Central memory CD8-positive, alpha-beta T cell (primary cell): ENCODE data around the gene B4GALNT3.

Experiments
- ATAC-seq: fragments of 150-1000 bp; cut with Tn5 transposase; replicated peaks from 2 replicates; pipeline ENCODE4 v1.10.0; 2022; ENCODE audit warnings: mild to moderate bottlenecking, moderate FRiP score, moderate number of reproducible peaks; ENCODE audit not compliant: poor library complexity, severe bottlenecking; ENCODE audit errors: extremely low read depth
- DNase-seq, 2 donors: peaks; one replicate each; pipeline ENCODE4 v3.0.0; 2021; ENCODE audit warnings: low spot score in 2 of 2
- H3K27ac Mint-ChIP-seq: one replicate; pipeline ENCODE4 v1.8.0; 2022; ENCODE audit warnings: low read depth, mild to moderate bottlenecking, moderate library complexity, mixed read lengths
- H3K27me3 Mint-ChIP-seq: one replicate; pipeline ENCODE4 v1.8.0; 2022; ENCODE audit warnings: mixed read lengths
- H3K36me3 Mint-ChIP-seq: one replicate; pipeline ENCODE4 v1.8.0; 2022; ENCODE audit warnings: mild to moderate bottlenecking, moderate library complexity, mixed read lengths; ENCODE audit not compliant: insufficient read depth
- H3K4me1 Mint-ChIP-seq: one replicate; pipeline ENCODE4 v1.8.0; 2022; ENCODE audit warnings: mixed read lengths
- H3K4me3 Mint-ChIP-seq: one replicate; pipeline ENCODE4 v1.8.0; 2022; ENCODE audit warnings: mild to moderate bottlenecking, moderate library complexity, mixed read lengths
- H3K9me3 Mint-ChIP-seq: one replicate; pipeline ENCODE4 v1.8.0; 2022; ENCODE audit warnings: mixed read lengths

Gene B4GALNT3

DNA sequence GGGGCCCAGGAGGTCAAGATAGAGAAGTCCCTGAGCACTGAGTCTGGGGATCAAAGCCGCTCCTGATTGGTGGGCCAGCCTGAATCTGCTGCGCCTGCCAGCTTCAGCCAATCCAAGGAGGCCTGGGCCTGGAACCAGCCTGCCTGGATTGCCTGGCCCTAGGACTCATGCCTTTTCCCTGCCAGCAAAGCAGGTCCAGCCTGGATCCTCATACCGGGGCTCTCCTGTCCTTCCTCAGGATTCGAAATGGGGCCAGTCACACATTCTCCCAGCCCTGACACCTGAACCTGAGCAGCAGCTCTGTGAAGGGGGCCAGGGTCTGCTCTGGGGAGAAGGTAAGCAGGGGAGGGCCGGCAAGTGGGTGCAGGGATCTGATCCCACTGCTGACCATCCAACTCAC lies 121.6 kb downstream of the B4GALNT3 start:
- peaks cover 6% of the 10 kb centered on the region for H3K4me1 Mint-ChIP-seq
- H3K4me3 Mint-ChIP-seq: no peak overlapping the region
- DNase-seq (no peak), ATAC-seq (no peak)
- H3K9me3 Mint-ChIP-seq: no peaks in the 10 kb centered on the region
- peaks cover 6% of the 10 kb centered on the region for H3K36me3 Mint-ChIP-seq
- H3K27ac Mint-ChIP-seq: no peak overlapping the region
- no peaks in the 10 kb centered on the region for H3K27me3 Mint-ChIP-seq

DNA sequence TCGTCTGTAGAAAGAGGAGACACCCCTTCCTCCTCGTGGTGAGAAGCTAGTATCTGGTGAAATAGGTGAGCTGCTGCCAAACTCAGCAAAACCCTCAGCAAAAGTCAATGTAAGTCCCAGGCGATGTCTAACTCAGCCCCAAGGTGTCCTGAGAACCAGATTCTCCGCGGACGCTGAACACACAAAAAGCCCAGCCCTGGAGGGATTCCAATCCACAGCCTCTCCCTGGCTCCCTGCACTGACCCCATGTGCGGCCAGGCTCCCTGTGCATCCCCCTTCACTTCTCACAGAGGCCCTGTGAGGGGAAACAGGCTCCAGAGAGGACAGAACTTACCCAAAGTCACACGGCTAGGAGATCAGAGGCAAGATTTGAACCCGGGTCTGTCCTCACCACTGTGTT lies 122.0 kb downstream of the B4GALNT3 start:
- no peak for DNase-seq
- no peaks in the 10 kb centered on the region for H3K27me3 Mint-ChIP-seq
- peaks cover 3% of the 10 kb centered on the region for H3K36me3 Mint-ChIP-seq
- no peak for ATAC-seq
- no peak overlapping the region for H3K27ac Mint-ChIP-seq
- H3K4me3 Mint-ChIP-seq: no peak overlapping the region
- no peaks in the 10 kb centered on the region for H3K9me3 Mint-ChIP-seq
- peaks cover 2% of the 10 kb centered on the region for H3K4me1 Mint-ChIP-seq

DNA sequence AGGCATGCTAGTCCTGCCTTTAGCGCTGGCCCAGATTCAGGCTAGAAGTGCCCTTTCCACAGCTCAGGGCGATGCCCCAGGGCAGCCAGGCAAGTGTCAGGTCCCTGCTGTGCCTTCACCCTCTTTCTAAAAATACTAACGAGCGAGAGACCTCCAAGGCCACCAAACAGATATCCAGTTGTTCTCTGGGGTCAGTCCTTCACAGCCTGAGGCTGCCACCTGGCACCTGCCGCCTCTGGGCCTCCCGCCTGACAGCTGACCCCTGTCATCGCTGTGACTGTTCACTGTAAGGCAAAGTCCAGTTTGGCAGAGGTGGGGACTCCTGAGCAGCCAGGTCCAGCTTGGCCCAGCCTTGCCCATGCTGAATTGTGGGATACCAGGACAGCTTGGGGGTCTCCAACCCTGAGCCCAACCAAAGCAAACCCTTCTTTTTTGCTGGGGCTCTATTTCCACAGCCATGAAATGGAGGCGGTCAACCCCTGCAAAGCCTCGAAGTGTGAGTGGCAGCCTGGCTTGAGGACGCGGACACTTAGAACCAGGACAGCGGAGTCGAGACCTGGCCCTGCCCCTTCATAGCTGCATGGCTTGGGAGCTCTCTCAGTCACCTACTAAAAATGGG lies 123.6 kb downstream of the B4GALNT3 start:
- H3K9me3 Mint-ChIP-seq: no peaks in the 10 kb centered on the region
- DNase-seq (no peak), ATAC-seq (no peak)
- no peaks in the 10 kb centered on the region for H3K27me3 Mint-ChIP-seq
- H3K4me1 Mint-ChIP-seq: no peaks in the 10 kb centered on the region
- peaks cover 3% of the 10 kb centered on the region for H3K36me3 Mint-ChIP-seq
- no peak overlapping the region for H3K27ac Mint-ChIP-seq
- no peak overlapping the region for H3K4me3 Mint-ChIP-seq

- ATAC-seq (no peak), DNase-seq (no peak)
- Mint-ChIP-seq H3K4me3 (no peak overlapping the region), H3K9me3 (no peaks in the 10 kb centered on the region), H3K27ac (no peak overlapping the region), H3K36me3 (peaks cover 3% of the 10 kb centered on the region), H3K27me3 (no peaks in the 10 kb centered on the region), H3K4me1 (no peaks in the 10 kb centered on the region)
These were observed 125.6 kb downstream of the B4GALNT3 start for GRCh38 chr12:585062-586061.

DNA sequence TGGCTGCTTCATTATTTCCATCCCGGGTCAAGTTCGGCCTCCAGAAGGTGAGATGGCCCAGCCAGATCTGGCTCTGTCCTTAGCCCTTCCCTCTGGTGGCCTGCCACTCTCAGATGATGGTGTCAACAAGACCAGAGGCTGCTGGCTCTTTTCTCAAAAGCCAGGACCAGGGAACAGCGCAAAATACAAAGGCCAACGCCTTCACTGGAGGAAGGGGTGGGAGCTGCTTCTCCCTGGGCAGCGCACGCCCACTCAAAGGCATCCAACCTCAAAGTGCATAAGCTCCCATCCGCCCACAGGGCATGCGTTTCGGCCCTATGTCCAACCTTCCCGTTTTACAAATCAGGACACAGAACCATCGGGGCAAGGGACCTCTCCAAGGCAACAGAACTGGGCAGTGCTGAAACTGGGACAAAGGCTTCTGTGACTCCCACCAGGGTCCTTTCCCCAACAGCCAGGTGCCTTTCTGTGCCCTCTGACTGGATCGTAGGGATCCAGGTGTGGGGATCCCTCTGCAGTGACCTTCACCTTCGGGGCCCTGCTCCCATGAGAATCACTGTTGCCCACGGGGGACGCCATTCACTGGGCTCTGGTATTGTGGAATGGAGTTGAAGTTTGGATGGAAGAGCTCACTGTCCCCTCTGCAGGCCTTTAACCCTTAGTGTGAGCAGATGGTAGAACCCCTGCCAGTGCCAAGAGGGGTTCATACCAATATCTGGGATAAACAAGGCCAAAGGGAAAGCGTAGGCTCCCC lies 126.8 kb downstream of the B4GALNT3 start:
- no peaks in the 10 kb centered on the region for H3K4me1 Mint-ChIP-seq
- no peak overlapping the region for H3K27ac Mint-ChIP-seq
- ATAC-seq (no peak), DNase-seq (no peak)
- no peaks in the 10 kb centered on the region for H3K36me3 Mint-ChIP-seq
- no peak overlapping the region for H3K4me3 Mint-ChIP-seq
- no peaks in the 10 kb centered on the region for H3K9me3 Mint-ChIP-seq
- no peaks in the 10 kb centered on the region for H3K27me3 Mint-ChIP-seq

GRCh38 chr12:587132-588023 lies 127.6 kb downstream of the B4GALNT3 start:
- Mint-ChIP-seq H3K4me1 (no peaks in the 10 kb centered on the region), H3K4me3 (no peak overlapping the region), H3K36me3 (no peaks in the 10 kb centered on the region)

DNA sequence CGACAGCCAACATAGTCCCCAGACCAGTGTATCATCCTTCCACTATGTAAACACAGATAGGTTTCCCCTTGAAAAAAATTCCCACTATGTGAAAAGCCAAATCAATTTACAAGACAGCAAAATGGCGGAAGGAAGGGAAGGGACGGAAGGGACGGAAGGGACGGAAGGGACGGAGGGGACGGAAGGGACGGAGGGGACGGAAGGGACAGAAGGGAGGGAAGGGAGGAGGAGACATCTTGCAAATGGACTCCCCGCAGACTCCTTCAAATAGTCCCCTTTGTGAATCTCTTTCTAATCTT lies 128.2 kb downstream of the B4GALNT3 start:
- H3K27ac Mint-ChIP-seq: no peak overlapping the region
- ATAC-seq (no peak), DNase-seq (no peak)
- no peaks in the 10 kb centered on the region for H3K36me3 Mint-ChIP-seq
- no peaks in the 10 kb centered on the region for H3K27me3 Mint-ChIP-seq
- H3K4me3 Mint-ChIP-seq: no peak overlapping the region
- H3K9me3 Mint-ChIP-seq: no peaks in the 10 kb centered on the region
- H3K4me1 Mint-ChIP-seq: no peaks in the 10 kb centered on the region

More at GRCh38 chr12:587132-588023, 127.6 kb downstream of the B4GALNT3 start:
- Mint-ChIP-seq H3K9me3 (no peaks in the 10 kb centered on the region), H3K27ac (no peak overlapping the region), H3K27me3 (no peaks in the 10 kb centered on the region)
- ATAC-seq: no peak
- DNase-seq: no peak

- Mint-ChIP-seq H3K9me3 (no peaks in the 10 kb centered on the region), H3K4me3 (no peak overlapping the region), H3K27ac (no peak overlapping the region), H3K4me1 (no peaks in the 10 kb centered on the region), H3K36me3 (no peaks in the 10 kb centered on the region), H3K27me3 (no peaks in the 10 kb centered on the region)
- ATAC-seq (no peak), DNase-seq (no peak)
These were observed 128.9 kb downstream of the B4GALNT3 start for GRCh38 chr12:588646-589045.

- DNase-seq: no peak
- Mint-ChIP-seq H3K27ac (no peak overlapping the region), H3K9me3 (no peaks in the 10 kb centered on the region), H3K27me3 (no peaks in the 10 kb centered on the region), H3K4me3 (no peak overlapping the region), H3K4me1 (no peaks in the 10 kb centered on the region), H3K36me3 (no peaks in the 10 kb centered on the region)
- ATAC-seq: no peak
These were observed 130.5 kb downstream of the B4GALNT3 start for GRCh38 chr12:590206-590750.

GRCh38 chr12:591167-592023 lies 131.7 kb downstream of the B4GALNT3 start:
- no peaks in the 10 kb centered on the region for H3K27me3 Mint-ChIP-seq
- no peaks in the 10 kb centered on the region for H3K9me3 Mint-ChIP-seq
- ATAC-seq (no peak), DNase-seq (no peak)
- no peaks in the 10 kb centered on the region for H3K4me1 Mint-ChIP-seq
- H3K36me3 Mint-ChIP-seq: no peaks in the 10 kb centered on the region
- H3K27ac Mint-ChIP-seq: no peak overlapping the region
- H3K4me3 Mint-ChIP-seq: no peak overlapping the region

DNA sequence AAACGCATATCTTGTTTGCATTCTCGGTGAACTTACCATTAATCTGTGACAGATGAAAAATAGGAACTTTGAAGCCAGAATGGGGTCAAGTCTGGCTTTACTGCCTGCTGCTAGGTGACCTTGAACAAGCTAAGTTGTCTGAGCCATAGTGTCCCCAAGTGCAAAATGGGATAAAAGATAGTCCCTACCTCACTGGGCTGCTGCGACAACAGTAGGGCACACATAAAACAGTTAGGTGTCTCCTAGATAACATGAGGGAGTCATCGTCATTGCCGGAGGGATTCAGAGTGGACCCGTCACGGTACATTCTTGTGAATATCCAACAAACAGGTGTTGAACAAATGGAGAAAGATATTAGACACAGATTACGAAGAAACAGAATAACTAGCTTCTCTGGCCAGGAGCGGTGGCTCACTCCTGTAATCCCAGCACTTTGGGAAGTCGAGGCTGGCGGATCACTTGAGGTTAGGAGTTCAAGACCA lies 132.3 kb downstream of the B4GALNT3 start:
- Mint-ChIP-seq H3K27ac (no peak overlapping the region), H3K4me1 (no peaks in the 10 kb centered on the region)
- ATAC-seq: no peak

More for the DNA sequence above, 132.3 kb downstream of the B4GALNT3 start:
- H3K27me3 Mint-ChIP-seq: no peaks in the 10 kb centered on the region
- H3K4me3 Mint-ChIP-seq: no peak overlapping the region
- DNase-seq: no peak
- H3K9me3 Mint-ChIP-seq: no peaks in the 10 kb centered on the region
- H3K36me3 Mint-ChIP-seq: no peaks in the 10 kb centered on the region
